Neural progenitor cell (in vitro differentiated cells): ENCODE measurements around the gene RBM11. TPM values are rescaled to one million over a fixed set of nuclear protein-coding genes. Genes with fewer than 3 reads are reported as not detected.

Experiments
- DNase-seq: peaks from one replicate; pipeline ENCODE4 v3.0.0-alpha.2; 2016; ENCODE audit warnings: low spot score
- H2AFZ ChIP-seq: fragments of 200-600 bp; sonication (generic); replicated peaks from 2 replicates; pipeline ENCODE4 v1.6.1; 2016; ENCODE audit warnings: antibody characterized with exemption
- H3F3A ChIP-seq: fragments of 200-600 bp; sonication (generic); 2 replicates; pipeline ENCODE4 v1.6.1; 2016; ENCODE audit warnings: antibody characterized with exemption, low read depth
- H3K27ac ChIP-seq: fragments of 200-600 bp; sonication (generic); 2 replicates; pipeline ENCODE4 v1.5.1; 2016; ENCODE audit warnings: mild to moderate bottlenecking
- H3K27me3 ChIP-seq: fragments of 200-600 bp; sonication (generic); 2 replicates; pipeline ENCODE4 v1.6.1; 2016; ENCODE audit warnings: mild to moderate bottlenecking, moderate library complexity
- H3K36me3 ChIP-seq: fragments of 200-600 bp; sonication (generic); 2 replicates; pipeline ENCODE4 v1.5.1; 2016
- H3K4me1 ChIP-seq: fragments of 200-600 bp; sonication (generic); 2 replicates; pipeline ENCODE4 v1.6.1; 2016; ENCODE audit warnings: mixed run types
- H3K4me2 ChIP-seq: fragments of 200-600 bp; sonication (generic); 2 replicates; pipeline ENCODE4 v1.6.1; 2016
- H3K4me3 ChIP-seq: fragments of 200-600 bp; sonication (generic); 2 replicates; pipeline ENCODE4 v1.5.1; 2016
- H3K79me2 ChIP-seq: fragments of 200-600 bp; sonication (generic); 2 replicates; pipeline ENCODE4 v1.6.1; 2016; ENCODE audit warnings: low read depth
- H3K9ac ChIP-seq: fragments of 200-600 bp; sonication (generic); 2 replicates; pipeline ENCODE4 v1.6.1; 2016
- H3K9me3 ChIP-seq: fragments of 200-600 bp; sonication (generic); 2 replicates; pipeline ENCODE4 v1.5.1; 2016; ENCODE audit warnings: low read depth
- H4K20me1 ChIP-seq: fragments of 200-600 bp; sonication (generic); 2 replicates; pipeline ENCODE4 v1.6.1; 2016; ENCODE audit warnings: low read depth
- H3K27ac Mint-ChIP-seq: 3 replicates; pipeline ENCODE4 v1.8.0; 2021; ENCODE audit warnings: mixed read lengths
- H3K27me3 Mint-ChIP-seq: 2 replicates; pipeline ENCODE4 v1.8.0; 2022; ENCODE audit warnings: low read depth, mild to moderate bottlenecking, inconsistent platforms, moderate library complexity, mixed read lengths; ENCODE audit not compliant: insufficient read depth
- H3K36me3 Mint-ChIP-seq: 3 replicates; pipeline ENCODE4 v1.8.0; 2021; ENCODE audit warnings: mixed read lengths
- H3K4me1 Mint-ChIP-seq: 3 replicates; pipeline ENCODE4 v1.8.0; 2021; ENCODE audit warnings: mixed read lengths
- H3K4me3 Mint-ChIP-seq: 3 replicates; pipeline ENCODE4 v1.8.0; 2021; ENCODE audit warnings: mild to moderate bottlenecking, moderate library complexity, mixed read lengths
- H3K9me3 Mint-ChIP-seq: 3 replicates; pipeline ENCODE4 v1.8.0; 2020; ENCODE audit warnings: mixed read lengths
- EZH2 ChIP-seq: fragments of 200-600 bp; sonication (generic); IDR thresholded peaks from 2 replicates; pipeline ENCODE4 v1.6.1; 2017; ENCODE audit warnings: antibody characterized with exemption, mild to moderate bottlenecking, moderate library complexity
- EZH2phosphoT487 ChIP-seq: fragments of 200-600 bp; sonication (generic); IDR thresholded peaks from 2 replicates; pipeline ENCODE4 v1.6.1; 2017; ENCODE audit warnings: antibody characterized with exemption
- total RNA-seq: library from RNA; depleted of rRNA; stranded (reverse); fragments of >200 nt; gene quantifications from 2 replicates; pipeline ENCODE4 v1.2.3, GENCODE V29; 2015; ENCODE audit warnings: low replicate concordance
- TF ChIP-seq, protein P1 (sequence below): fragments of 200-600 bp; sonication (generic); IDR thresholded peaks from 2 replicates; pipeline ENCODE4 v1.5.1; 2017; ENCODE audit warnings: antibody characterized with exemption, mild to moderate bottlenecking

RBM11 gene
- total RNA-seq, 1 donor from 2014 or later, result 6.2 TPM

DNA sequence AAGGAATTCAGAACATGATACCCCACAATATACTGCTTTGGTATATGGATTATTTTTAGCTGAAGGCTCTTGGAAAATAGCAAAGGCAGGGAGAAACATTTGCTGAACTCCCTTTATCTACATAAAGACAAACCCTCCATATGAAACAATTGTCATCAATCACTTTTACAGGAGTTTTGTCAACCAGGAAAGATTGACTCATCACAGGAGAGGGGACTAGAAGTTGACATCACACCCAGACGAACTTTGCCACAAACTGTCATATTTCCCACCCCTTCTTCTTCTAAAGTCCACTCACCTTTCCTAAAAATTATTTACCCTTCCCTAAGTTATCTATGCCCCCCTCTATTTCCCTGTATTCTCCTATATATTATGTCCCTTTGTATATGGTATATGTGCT lies 47.9 kb downstream of the RBM11 start:
- Histone ChIP-seq H3K4me3 (no peak overlapping the region), H3K27ac (no peak overlapping the region), H3K9me3 (no peaks in the 10 kb centered on the region), H3F3A (no peaks in the 10 kb centered on the region), H2AFZ (no peak overlapping the region), H3K4me1 (no peaks in the 10 kb centered on the region), H3K4me2 (no peak overlapping the region), H3K79me2 (no peaks in the 10 kb centered on the region), H3K27me3 (no peaks in the 10 kb centered on the region), H3K36me3 (no peaks in the 10 kb centered on the region), H4K20me1 (no peaks in the 10 kb centered on the region), H3K9ac (no peak overlapping the region)
- no peak for DNase-seq
- Mint-ChIP-seq H3K4me3 (no peak overlapping the region), H3K36me3 (no peaks in the 10 kb centered on the region), H3K4me1 (no peaks in the 10 kb centered on the region), H3K27me3 (no peaks in the 10 kb centered on the region), H3K9me3 (no peaks in the 10 kb centered on the region), H3K27ac (no peak overlapping the region)
- TF ChIP-seq, protein P1, sequence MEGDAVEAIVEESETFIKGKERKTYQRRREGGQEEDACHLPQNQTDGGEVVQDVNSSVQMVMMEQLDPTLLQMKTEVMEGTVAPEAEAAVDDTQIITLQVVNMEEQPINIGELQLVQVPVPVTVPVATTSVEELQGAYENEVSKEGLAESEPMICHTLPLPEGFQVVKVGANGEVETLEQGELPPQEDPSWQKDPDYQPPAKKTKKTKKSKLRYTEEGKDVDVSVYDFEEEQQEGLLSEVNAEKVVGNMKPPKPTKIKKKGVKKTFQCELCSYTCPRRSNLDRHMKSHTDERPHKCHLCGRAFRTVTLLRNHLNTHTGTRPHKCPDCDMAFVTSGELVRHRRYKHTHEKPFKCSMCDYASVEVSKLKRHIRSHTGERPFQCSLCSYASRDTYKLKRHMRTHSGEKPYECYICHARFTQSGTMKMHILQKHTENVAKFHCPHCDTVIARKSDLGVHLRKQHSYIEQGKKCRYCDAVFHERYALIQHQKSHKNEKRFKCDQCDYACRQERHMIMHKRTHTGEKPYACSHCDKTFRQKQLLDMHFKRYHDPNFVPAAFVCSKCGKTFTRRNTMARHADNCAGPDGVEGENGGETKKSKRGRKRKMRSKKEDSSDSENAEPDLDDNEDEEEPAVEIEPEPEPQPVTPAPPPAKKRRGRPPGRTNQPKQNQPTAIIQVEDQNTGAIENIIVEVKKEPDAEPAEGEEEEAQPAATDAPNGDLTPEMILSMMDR, result no peak
- TF ChIP-seq EZH2 (no peak), EZH2phosphoT487 (no peak)

DNA sequence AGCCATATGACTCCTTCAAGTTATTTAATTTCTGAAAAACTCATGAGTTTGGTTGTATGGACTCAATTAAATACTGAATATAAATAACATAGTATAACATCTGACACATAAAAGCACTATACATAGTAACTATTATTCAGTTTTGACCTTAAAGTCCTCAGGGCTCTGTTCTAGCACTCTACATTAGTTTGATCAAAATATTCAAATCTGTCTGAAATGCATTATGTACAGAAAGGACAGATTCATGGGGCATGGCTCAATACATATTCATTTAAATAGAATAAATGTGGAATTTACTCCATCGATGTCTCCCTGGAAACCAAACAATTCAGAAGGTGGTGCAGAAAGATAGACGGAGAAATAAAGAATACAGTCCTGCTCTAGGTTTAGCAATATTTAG lies 49.1 kb downstream of the RBM11 start:
- Mint-ChIP-seq H3K9me3 (no peaks in the 10 kb centered on the region), H3K36me3 (no peaks in the 10 kb centered on the region), H3K4me1 (no peaks in the 10 kb centered on the region), H3K27ac (no peak overlapping the region), H3K27me3 (no peaks in the 10 kb centered on the region), H3K4me3 (no peak overlapping the region)
- no peak for DNase-seq
- Histone ChIP-seq H3K79me2 (no peaks in the 10 kb centered on the region), H3K27me3 (no peaks in the 10 kb centered on the region), H3K9me3 (no peaks in the 10 kb centered on the region), H3K36me3 (no peaks in the 10 kb centered on the region), H3K9ac (no peak overlapping the region), H3F3A (no peaks in the 10 kb centered on the region), H3K4me2 (no peak overlapping the region), H3K4me3 (no peak overlapping the region), H2AFZ (no peak overlapping the region), H4K20me1 (no peaks in the 10 kb centered on the region), H3K4me1 (no peaks in the 10 kb centered on the region), H3K27ac (no peak overlapping the region)
- TF ChIP-seq, protein P1, result no peak
- no peak for TF ChIP-seq EZH2
- TF ChIP-seq EZH2phosphoT487, result no peak

DNA sequence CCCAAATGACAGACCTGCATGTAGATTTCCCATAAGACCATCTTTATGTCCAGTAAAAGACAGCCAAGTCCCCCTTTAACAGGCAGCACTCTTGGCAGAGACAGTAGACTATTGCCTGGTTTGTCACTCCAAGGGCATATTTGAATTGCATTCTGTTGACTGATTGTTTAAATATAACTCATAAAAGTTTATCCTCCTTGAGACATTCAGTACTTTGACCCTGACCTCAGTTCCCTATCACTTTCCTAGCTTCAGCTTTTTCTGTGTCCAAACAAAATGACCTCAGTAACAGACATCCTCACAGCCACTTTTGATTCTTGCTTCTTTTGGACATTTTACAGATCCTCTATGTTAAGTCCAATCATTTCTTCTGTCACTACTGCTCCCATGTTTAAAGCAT lies 51.1 kb downstream of the RBM11 start:
- TF ChIP-seq EZH2phosphoT487 (no peak), EZH2 (no peak)
- TF ChIP-seq, protein P1, result no peak
- Histone ChIP-seq H3K9me3 (no peaks in the 10 kb centered on the region), H3K36me3 (no peaks in the 10 kb centered on the region), H3K4me1 (no peaks in the 10 kb centered on the region), H3F3A (no peaks in the 10 kb centered on the region), H4K20me1 (no peaks in the 10 kb centered on the region), H3K4me2 (no peak overlapping the region), H3K79me2 (no peaks in the 10 kb centered on the region), H3K27ac (no peak overlapping the region), H3K9ac (no peak overlapping the region), H3K27me3 (peaks cover under 1% of the 10 kb centered on the region), H3K4me3 (no peak overlapping the region), H2AFZ (no peak overlapping the region)
- no peak overlapping the region for H3K4me3 Mint-ChIP-seq
- H3K4me1 Mint-ChIP-seq, result no peaks in the 10 kb centered on the region
- H3K36me3 Mint-ChIP-seq, result no peaks in the 10 kb centered on the region
- H3K9me3 Mint-ChIP-seq, result no peaks in the 10 kb centered on the region
- no peaks in the 10 kb centered on the region for H3K27me3 Mint-ChIP-seq
- no peak overlapping the region for H3K27ac Mint-ChIP-seq
- no peak for DNase-seq

DNA sequence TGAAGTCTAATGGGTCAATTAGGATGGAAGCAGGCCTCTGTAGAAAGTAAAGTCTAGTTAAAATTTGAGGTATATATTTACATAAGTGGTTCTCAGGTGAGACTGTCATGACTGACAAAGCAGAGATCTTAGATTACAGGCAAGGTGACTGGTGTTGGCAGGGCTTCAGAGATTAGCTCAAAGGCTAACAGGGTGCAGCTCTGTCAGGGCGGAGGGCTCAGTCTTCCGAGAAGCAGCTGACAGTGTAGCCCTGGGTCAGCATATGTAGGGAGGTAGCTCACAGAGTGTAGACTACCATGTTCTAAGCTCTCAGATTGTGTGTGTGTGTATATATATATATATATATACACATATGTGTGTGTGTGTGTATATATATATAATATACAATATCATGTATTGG lies 54.7 kb downstream of the RBM11 start:
- no peak overlapping the region for H2AFZ ChIP-seq
- no peak overlapping the region for H3K4me3 ChIP-seq
- Mint-ChIP-seq H3K4me3 (no peak overlapping the region), H3K27ac (no peak overlapping the region), H3K36me3 (no peaks in the 10 kb centered on the region), H3K4me1 (no peaks in the 10 kb centered on the region), H3K27me3 (peaks cover 3% of the 10 kb centered on the region), H3K9me3 (no peaks in the 10 kb centered on the region)
- no peak overlapping the region for H3K27ac ChIP-seq
- TF ChIP-seq EZH2phosphoT487, result no peak
- TF ChIP-seq, protein P1, result no peak
- TF ChIP-seq EZH2, result no peak
- H3K4me2 ChIP-seq, result no peak overlapping the region
- peaks cover 28% of the 10 kb centered on the region for H3K27me3 ChIP-seq
- H3K4me1 ChIP-seq, result no peaks in the 10 kb centered on the region
- H3K9me3 ChIP-seq, result no peaks in the 10 kb centered on the region
- H3K9ac ChIP-seq, result no peak overlapping the region
- H3F3A ChIP-seq, result no peaks in the 10 kb centered on the region
- no peaks in the 10 kb centered on the region for H3K79me2 ChIP-seq
- H3K36me3 ChIP-seq, result no peaks in the 10 kb centered on the region
- DNase-seq, result no peak
- H4K20me1 ChIP-seq, result no peaks in the 10 kb centered on the region
